Activated CD4-positive, alpha-beta T cell treated with anti-CD3 and anti-CD28 coated beads for 1 hour (primary cell): ENCODE measurements around the gene ACTN1.

Experiments
- DNase-seq: peaks from one replicate; pipeline ENCODE4 v3.0.0-alpha.2; 2020

The ACTN1 gene

DNA sequence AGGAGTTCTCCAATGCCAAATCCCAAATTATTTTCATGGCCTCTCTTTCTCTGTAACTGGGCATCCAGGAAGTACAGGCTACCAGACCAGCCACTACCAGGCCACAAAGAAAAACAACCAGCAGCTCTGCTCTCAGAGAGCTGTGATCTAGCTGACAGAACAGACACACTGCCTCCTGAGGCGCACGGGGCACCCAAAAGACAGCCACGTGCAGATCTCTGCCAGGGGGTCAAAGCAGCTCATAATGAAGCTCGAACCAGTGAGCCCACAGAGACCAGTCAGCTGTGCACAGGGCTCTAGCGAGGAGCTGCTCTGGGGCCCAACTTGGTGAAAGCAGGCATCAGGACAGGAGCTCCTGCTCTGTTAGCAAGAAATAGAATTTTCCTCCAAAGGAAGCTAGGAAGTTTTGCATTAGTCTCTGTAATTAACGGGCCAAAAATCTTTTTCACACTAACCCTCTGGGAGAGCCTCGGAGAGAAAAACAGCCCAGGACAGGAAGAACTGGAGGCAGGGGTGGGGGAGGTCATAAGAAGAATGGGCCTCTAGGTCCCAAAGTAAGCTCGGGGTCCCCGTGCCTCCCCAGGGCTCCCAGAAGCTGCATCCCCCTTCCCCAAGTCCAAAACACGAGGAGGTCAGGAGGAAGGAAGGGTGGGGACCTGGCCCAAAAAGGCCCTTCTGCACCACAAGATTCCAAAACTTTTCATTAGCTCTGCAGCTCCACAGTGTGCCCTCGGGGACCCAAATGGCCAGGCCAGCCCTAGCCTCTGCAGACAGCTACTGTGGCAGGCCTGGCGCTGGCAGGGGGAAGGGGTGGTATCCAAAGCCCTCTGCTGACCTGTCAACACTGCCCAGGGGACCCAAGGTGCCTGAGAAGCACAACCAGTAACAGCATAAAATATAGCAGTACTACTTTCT lies 30.2 kb downstream of the ACTN1 start:
- no peak for DNase-seq

DNA sequence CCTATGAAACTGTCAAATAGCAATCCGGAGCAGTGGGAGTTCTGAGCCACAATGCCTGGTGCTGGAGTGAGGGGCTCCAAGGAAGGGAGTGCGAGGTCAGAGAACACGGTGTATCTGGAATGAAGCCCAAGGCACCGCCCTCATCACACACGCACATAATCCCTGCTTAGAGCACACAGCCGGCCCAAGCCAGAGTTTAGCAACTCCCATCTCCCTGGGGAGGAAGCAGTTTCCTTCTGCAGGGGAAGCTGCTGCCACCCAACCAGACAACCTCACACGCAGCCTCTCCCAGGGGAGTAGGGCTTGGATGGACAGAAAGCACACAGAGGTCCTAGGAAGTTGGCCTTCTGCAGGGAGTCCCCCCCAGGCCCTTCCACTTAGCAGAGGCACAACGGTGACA lies 31.3 kb downstream of the ACTN1 start:
- DNase-seq = no peak

DNA sequence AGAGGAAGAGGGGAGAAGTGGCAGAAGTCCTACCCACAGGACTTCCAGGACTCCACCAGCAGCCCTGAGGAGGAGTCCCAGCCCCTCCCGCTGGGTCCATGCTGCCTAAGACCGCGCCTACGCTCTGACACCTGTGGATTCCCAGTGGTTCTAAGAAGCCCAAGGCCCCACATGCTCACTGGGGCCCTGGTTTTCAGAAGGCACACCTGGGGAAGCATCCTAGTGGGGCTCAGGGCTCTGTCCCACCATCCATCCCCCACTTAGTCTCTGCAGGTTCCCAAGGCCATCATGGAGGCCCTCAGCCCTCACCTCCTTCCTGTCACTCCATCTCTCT lies 32.6 kb downstream of the ACTN1 start:
- DNase-seq = no peak

DNA sequence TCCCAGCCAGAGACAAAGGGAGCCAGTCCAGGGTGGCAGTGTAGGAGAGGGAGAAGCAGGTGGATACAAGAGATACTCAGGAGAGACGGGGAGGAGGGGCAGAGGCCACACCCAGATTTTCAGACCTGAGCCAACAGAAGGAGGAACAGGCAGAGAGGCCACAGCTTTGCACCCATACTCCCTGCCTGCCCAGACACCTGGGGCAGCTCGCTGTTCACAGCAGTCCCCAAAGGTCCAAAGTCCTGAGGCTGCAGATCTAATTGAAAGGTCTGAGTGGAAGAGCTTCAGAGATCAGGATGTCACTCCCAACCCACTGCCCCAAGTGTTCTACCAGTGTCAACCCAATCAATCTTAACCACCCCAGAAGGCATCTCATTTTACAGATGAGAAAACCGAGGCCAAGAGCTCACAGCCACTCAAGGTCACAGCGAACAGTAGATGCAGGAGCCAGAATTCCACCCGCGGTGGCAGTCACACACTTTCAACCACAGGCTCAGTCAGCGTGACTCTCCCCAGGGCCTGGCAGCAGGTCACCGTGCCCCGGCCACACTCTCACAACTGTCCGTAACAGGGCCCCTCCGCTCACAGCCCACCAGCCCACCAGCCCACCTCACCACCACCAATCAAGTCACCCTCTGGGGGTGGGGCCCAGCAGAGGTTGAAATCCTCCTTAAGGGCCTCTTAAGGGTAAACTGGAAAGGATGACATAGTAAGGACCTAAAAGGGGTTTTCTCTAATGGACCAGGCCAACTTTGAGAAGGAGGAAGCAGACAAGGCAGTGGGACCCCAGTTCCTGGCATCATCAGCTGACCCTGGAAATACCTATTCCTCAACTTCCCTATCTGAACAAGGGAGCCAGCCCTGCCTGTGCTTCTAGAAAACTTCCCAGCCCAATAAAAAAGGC lies 33.3 kb downstream of the ACTN1 start:
- no peak for DNase-seq

GRCh38 chr14:68945190-68945584 lies 33.9 kb downstream of the ACTN1 start:
- DNase-seq = no peak

GRCh38 chr14:68944162-68944561 lies 34.9 kb downstream of the ACTN1 start:
- no peak for DNase-seq

- no peak for DNase-seq
These were observed 36.0 kb downstream of the ACTN1 start for GRCh38 chr14:68943107-68943506.

DNA sequence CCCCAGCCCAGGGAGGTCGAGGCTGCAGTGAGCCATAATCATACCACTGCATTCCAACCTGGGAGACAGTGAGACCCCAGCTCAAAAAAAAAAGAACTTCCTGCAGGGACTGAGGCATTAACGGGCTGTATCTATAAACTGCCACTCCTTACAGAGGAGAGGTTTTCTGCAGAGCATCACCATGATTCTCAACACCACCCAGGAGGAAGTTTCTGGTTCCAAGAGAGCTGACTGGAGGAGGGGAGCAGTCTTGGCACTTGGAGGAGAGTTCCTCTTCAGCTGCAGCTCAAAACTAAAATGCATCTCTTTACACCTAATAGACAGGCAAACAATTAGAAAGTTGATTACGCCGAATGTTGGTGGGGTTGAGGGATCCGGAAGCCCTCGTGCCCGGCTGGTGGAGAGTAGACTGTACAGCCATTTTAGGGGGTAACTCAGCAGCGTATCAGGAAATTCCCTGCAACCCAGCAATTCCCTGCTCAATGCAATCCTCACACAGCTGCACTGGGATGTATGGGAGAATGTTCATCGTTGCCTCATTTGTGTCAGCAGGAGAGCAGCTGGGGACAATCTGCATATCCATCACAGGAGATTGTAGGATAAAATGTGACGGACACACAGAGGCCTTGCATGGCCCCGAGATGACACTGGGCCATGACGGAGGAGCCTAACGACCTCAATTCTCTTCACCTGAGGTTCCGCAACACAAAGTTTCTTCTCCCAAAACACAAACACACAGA lies 36.6 kb downstream of the ACTN1 start:
- DNase-seq = no peak

- no peak for DNase-seq
These were observed 37.3 kb downstream of the ACTN1 start for GRCh38 chr14:68941820-68942219.

DNA sequence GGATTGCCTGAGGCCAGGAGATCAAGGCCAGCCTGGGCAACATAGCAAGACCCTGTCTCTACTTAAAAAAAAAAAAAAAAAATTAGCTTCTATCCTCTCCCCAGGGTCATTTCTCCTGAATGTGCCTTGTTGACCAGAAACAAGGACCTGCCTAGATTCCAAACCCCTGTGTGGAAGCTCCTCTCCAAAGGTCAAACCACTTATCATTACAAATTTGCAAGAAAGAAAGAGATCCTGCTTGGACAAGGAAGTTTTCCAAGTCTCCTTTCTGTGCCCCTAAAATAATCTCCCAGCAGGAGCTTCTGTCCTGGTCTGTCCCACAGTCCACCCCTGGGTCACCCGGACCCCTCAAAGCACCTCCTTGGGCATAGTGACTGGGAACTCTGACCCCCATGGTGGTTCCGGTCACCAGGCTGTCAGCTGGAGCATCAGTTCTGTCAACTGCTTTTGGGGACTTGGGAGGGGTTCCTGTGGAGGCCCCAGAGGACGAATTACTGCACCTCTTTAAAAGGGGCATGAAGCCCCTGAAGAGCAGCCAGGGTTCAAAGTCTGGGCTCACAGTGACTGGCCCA lies 38.4 kb downstream of the ACTN1 start:
- DNase-seq = no peak

DNA sequence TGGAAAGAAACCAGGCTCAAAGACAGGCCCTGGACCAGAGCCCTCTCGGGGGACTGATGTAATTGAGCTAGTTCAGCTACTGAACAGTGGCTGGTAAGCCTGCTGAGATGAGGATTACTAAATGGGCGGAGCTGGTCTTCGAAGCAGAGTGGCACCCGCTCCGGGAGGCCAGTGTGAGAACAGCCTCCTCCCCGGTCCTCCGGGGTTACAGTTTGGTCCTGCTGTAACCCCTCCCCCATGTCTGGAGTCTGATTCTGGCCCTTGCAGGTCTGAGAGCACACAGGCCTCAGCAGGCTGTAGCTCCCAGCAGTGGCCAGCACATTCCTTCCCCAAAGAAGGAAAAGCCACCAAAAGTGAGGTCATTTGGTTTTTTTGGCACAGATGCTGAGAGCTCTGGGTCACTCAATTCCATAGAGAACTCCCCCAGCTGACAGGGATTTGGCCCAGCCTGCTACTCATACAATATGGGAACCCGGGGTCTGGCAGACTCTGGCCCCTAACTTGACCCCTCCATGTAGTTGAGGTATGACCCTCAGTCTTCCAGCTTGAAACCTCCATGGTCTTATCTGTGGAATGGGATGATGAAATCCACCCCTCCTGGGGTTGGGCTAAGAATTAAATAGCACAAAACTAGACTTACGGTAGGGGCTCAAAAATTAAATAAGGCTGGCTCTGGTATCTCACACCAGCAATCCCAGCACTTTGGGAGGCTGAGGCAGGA lies 39.0 kb downstream of the ACTN1 start:
- DNase-seq = no peak

GRCh38 chr14:68939181-68939892 lies 39.8 kb downstream of the ACTN1 start:
- DNase-seq = no peak

DNA sequence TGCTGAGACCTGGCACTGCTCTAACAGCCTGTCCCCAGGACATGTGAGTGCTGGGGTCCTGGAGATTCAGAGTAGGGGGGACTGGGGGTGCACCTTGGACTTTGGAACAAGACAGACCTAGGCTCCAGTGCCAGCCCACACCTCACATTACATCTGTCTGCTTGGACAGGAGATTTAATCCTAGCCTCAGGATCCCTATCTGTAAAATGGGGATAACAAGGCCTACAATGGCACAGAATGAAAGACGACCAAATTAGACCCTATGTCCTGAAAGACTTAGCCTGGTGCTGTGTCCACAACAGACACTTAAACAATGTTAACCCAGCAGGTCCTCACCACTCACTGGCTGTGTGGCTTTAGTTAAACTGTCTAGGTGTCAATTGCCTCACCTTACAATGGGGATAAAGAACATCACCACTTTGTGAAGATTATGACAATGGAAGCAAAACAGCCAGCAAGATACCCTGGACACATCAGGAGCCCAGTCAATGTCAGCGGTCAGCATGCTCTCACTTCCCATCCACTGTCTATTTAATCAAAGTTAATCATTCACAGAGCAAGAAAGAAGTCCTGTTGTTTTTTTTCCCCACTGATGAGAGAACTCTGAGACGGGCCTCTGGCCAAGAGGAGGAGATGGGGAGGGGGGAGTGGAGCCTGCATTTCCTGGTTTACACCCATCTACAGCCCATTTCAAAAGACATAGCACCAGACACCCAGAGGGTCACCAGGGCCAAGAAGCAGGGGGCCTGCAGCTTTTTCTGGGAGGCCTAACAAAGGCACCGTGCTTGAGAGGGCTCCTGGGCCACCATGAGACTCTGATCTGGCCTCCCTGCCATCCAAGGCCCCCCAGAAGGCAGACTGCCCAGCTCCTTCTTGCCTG lies 40.6 kb downstream of the ACTN1 start:
- no peak for DNase-seq

GRCh38 chr14:68937471-68938270 lies 41.4 kb downstream of the ACTN1 start:
- no peak for DNase-seq

DNA sequence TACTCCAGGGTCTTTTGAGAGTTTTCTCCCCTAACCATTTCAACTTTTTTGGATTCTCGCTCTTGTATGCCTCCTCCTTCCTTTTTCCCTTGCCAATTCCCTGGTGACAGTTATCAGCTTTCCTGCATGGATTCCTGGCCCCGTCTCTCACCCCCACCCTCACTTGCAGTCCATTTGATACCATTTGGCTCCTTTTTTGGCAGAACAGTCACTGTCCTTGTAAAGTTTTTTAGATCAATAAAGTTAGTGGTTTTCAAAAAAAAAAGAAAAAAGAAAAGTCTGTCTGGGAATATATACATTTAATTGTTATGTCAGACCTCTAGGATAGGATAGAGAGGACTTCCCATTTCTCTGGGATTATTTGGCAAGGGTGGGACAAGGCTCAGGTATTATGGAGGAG lies 42.1 kb downstream of the ACTN1 start:
- no peak for DNase-seq

GRCh38 chr14:68936476-68936875 lies 42.6 kb downstream of the ACTN1 start:
- no peak for DNase-seq

DNA sequence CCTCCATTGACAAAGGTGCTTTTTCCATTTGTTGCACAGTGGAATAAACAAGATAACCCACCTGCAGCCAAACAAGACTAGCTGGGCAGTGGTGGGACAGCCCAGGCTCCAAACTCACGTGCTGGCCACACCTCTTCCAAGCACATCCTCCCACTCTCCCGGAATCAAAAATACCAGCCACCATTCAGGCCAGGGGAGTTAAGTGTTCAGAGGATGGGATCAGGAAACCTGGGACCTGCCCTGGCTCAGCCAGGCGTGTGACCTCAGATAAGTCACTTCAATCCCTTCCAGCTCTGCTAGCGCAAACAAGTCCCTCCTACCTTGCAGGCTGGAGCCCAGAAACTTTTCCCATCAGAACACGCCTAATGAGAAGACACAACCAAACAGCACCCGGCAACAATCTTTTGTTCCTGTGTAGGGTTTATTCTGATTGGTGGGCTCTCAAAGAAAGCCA lies 43.3 kb downstream of the ACTN1 start:
- no peak for DNase-seq

- no peak for DNase-seq
These were observed 45.0 kb downstream of the ACTN1 start for GRCh38 chr14:68934066-68934465.

DNA sequence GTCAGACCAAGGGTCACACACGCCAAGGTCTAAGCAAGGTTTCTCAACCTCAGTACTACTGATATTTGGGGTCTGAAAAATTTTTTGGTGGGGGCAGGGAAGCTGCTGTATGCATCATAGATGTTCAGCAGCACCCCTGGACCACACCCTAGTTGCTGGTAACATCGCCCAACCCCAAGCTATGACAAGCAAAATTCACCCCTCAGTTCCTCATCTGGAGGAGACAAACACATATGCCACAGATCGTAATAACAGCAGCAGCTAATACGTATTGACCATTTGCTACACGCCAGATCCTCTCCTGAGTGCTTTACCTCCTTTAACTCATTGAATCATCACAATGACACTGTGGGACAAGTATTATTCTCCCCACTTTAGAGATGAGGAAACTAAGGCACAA lies 46.4 kb downstream of the ACTN1 start:
- DNase-seq = no peak

DNA sequence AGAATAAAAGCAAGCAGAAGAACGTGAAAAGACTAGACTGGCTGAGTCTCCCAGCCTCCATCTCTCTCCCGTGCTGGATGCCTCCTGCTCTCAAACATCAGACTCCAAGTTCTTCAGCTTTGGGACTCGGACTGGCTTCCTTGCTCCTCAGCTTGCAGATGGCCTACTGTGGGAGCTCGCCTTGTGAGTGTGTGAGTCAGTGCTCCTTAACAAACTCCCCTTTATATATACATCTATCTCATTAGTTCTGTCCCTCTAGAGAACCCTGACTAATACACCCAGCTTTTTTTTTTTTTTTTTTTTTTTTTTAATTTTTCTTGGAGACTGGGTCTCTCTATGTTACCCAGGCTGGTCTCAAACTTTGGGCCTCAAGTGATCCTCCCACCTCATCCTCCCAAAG lies 46.9 kb downstream of the ACTN1 start:
- DNase-seq = no peak
